HEK293 (cell line): ENCODE measurements around the gene VPS37C.

Source experiments
- CTCF ChIA-PET: fragments of 350-600 bp; formaldehyde crosslinking; extraction: SDS; loops from one replicate; lab custom pipeline; 2021; ENCODE audit warnings: antibody characterized with exemption; lab: Yijun Ruan, JAX
- POLR2A ChIA-PET: fragments of 300-600 bp; formaldehyde crosslinking; extraction: SDS; loops from one replicate; lab custom pipeline; 2020; ENCODE audit warnings: antibody characterized with exemption, inconsistent platforms; lab: Yijun Ruan, JAX
- H3K27ac ChIP-seq: fragments of 200-500 bp; sonication (Bioruptor generic); 2 replicates; pipeline ENCODE4 v1.5.1; 2014; ENCODE audit warnings: low read depth, low read length, control low read depth, inconsistent platforms; ENCODE audit errors: extremely low read depth
- H3K36me3 ChIP-seq, 2 experiments: fragments of 200-500 bp in 1 of 2; sonication (Bioruptor generic) in 1 of 2; 1 replicate in 1 of 2; 2 replicates in 1 of 2; pipeline ENCODE4 v1.5.1; 2014 to 2017; ENCODE audit warnings: inconsistent platforms in 2 of 2, low read length in 2 of 2; ENCODE audit not compliant: control insufficient read depth in 2 of 2, insufficient read depth in 1 of 2
- H3K4me1 ChIP-seq: fragments of 200-500 bp; sonication (Bioruptor generic); 2 replicates; pipeline ENCODE4 v1.5.1; 2014; ENCODE audit warnings: mild to moderate bottlenecking, low read length, inconsistent platforms; ENCODE audit not compliant: control insufficient read depth, insufficient read depth
- H3K4me3 ChIP-seq: 2 replicates; pipeline ENCODE4 v1.5.1; 2011; ENCODE audit warnings: low read depth, mild to moderate bottlenecking, control low read depth, low read length, moderate library complexity
- H3K9me3 ChIP-seq: fragments of 200-500 bp; sonication (Bioruptor generic); 2 replicates; pipeline ENCODE4 v1.5.1; 2014; ENCODE audit warnings: low read depth, low read length, inconsistent platforms; ENCODE audit not compliant: control insufficient read depth, insufficient read depth
- KLF8 ChIP-seq: fragments of 450-650 bp; formaldehyde crosslinking; IDR thresholded peaks from 2 replicates; pipeline ENCODE4 v1.5.1; 2016; ENCODE audit warnings: missing biosample characterization, missing genetic modification characterization
- ZBTB20 ChIP-seq: fragments of 450-650 bp; formaldehyde crosslinking; IDR thresholded peaks from 2 replicates; pipeline ENCODE4 v1.5.1; 2016; ENCODE audit warnings: missing biosample characterization, missing genetic modification characterization
- ZBTB21 ChIP-seq: fragments of 450-650 bp; formaldehyde crosslinking; IDR thresholded peaks from 2 replicates; pipeline ENCODE4 v1.5.1; 2017; ENCODE audit warnings: missing biosample characterization, missing genetic modification characterization
- ZBTB48 ChIP-seq: fragments of 450-650 bp; formaldehyde crosslinking; IDR thresholded peaks from 2 replicates; pipeline ENCODE4 v1.5.1; 2016; ENCODE audit warnings: missing biosample characterization, missing genetic modification characterization
- ZNF10 ChIP-seq: fragments of 450-650 bp; formaldehyde crosslinking; IDR thresholded peaks from 2 replicates; pipeline ENCODE4 v1.5.1; 2017; ENCODE audit warnings: missing biosample characterization, missing genetic modification characterization
- ZNF114 ChIP-seq: fragments of 450-650 bp; formaldehyde crosslinking; IDR thresholded peaks from 2 replicates; pipeline ENCODE4 v1.5.0; 2017; ENCODE audit warnings: missing biosample characterization, missing genetic modification characterization
- ZNF133 ChIP-seq: fragments of 450-650 bp; formaldehyde crosslinking; IDR thresholded peaks from 2 replicates; pipeline ENCODE4 v1.5.1; 2016; ENCODE audit warnings: missing biosample characterization, missing genetic modification characterization
- ZNF37A ChIP-seq: fragments of 450-650 bp; IDR thresholded peaks from 2 replicates; pipeline ENCODE4 v1.5.1; 2018; ENCODE audit warnings: missing biosample characterization, missing genetic modification characterization
- ZNF391 ChIP-seq: fragments of 450-650 bp; formaldehyde crosslinking; IDR thresholded peaks from 2 replicates; pipeline ENCODE4 v1.5.1; 2016; ENCODE audit warnings: low read depth, missing biosample characterization, missing genetic modification characterization, borderline replicate concordance
- ZNF571 ChIP-seq: fragments of 450-650 bp; formaldehyde crosslinking; IDR thresholded peaks from 2 replicates; pipeline ENCODE4 v1.5.0; 2017; ENCODE audit warnings: missing biosample characterization, missing genetic modification characterization
- ZNF670 ChIP-seq: fragments of 450-650 bp; formaldehyde crosslinking; IDR thresholded peaks from 2 replicates; pipeline ENCODE4 v1.5.1; 2016; ENCODE audit warnings: missing biosample characterization, missing genetic modification characterization, low read depth
- ZNF791 ChIP-seq: fragments of 450-650 bp; formaldehyde crosslinking; IDR thresholded peaks from 2 replicates; pipeline ENCODE4 v1.5.1; 2016; ENCODE audit warnings: missing biosample characterization, missing genetic modification characterization
- ZNF830 ChIP-seq: fragments of 450-650 bp; IDR thresholded peaks from 2 replicates; pipeline ENCODE4 v1.5.0; 2018; ENCODE audit warnings: missing biosample characterization, missing genetic modification characterization, low read depth, mild to moderate bottlenecking, moderate library complexity
- ZNF843 ChIP-seq: fragments of 450-650 bp; formaldehyde crosslinking; IDR thresholded peaks from 2 replicates; pipeline ENCODE4 v1.5.1; 2016; ENCODE audit warnings: missing biosample characterization, missing genetic modification characterization
- TF ChIP-seq, protein P1 (sequence below): fragments of 450-650 bp; formaldehyde crosslinking; IDR thresholded peaks from 2 replicates; pipeline ENCODE4 v1.5.1; 2016; ENCODE audit warnings: missing biosample characterization, missing genetic modification characterization
- TF ChIP-seq, protein P2 (sequence below): fragments of 450-650 bp; formaldehyde crosslinking; IDR thresholded peaks from 2 replicates; pipeline ENCODE4 v1.5.1; 2017; ENCODE audit warnings: missing biosample characterization, mild to moderate bottlenecking, missing genetic modification characterization, moderate library complexity
- TF ChIP-seq, protein P3 (sequence below): fragments of 450-650 bp; formaldehyde crosslinking; IDR thresholded peaks from 2 replicates; pipeline ENCODE4 v1.5.1; 2016; ENCODE audit warnings: missing biosample characterization, missing genetic modification characterization
- TF ChIP-seq, protein P4 (sequence below): fragments of 450-650 bp; formaldehyde crosslinking; IDR thresholded peaks from 2 replicates; pipeline ENCODE4 v1.5.1; 2016; ENCODE audit warnings: missing biosample characterization, missing genetic modification characterization
- TF ChIP-seq, protein P5 (sequence below): fragments of 450-650 bp; formaldehyde crosslinking; IDR thresholded peaks from 2 replicates; pipeline ENCODE4; 2016; ENCODE audit warnings: missing biosample characterization, missing genetic modification characterization

The VPS37C gene

DNA sequence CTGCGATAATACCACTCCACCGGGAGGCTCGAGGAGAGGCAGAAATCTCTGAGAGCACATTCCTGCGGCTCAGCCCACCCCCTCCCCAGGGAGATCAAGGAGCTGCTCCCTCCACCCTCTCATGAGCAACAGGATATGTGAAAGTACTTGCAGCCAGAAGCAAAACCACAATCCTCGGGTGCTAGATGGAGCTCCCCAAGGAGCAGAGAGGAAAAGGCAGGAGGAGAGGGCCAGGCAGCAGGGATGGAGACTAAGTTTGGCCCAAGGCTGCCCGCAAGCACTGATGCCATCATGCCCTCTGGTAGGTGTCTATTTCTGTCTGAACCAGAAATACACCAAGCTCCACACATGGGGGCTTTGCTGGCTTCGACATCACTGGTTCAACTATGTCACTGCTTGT, 22.3 kb downstream of the VPS37C start:
- no peak overlapping the region for H3K27ac ChIP-seq
- ChIA-PET POLR2A (interaction anchor here (0.6 kb wide), 1 partner anchor 11 kb away, joined by 4 read pairs; no protein-coding TSS in a partner anchor), CTCF (interaction anchor here (1.0 to 1.5 kb wide), 3 partner anchors 9 to 48 kb away, joined by 4 read pairs; no protein-coding TSS in a partner anchor)
- TF ChIP-seq, protein P1, sequence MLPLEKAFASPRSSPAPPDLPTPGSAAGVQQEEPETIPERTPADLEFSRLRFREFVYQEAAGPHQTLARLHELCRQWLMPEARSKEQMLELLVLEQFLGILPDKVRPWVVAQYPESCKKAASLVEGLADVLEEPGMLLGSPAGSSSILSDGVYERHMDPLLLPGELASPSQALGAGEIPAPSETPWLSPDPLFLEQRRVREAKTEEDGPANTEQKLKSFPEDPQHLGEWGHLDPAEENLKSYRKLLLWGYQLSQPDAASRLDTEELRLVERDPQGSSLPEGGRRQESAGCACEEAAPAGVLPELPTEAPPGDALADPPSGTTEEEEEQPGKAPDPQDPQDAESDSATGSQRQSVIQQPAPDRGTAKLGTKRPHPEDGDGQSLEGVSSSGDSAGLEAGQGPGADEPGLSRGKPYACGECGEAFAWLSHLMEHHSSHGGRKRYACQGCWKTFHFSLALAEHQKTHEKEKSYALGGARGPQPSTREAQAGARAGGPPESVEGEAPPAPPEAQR (tag by site-specific recombination), result no peak
- TF ChIP-seq, protein P2, sequence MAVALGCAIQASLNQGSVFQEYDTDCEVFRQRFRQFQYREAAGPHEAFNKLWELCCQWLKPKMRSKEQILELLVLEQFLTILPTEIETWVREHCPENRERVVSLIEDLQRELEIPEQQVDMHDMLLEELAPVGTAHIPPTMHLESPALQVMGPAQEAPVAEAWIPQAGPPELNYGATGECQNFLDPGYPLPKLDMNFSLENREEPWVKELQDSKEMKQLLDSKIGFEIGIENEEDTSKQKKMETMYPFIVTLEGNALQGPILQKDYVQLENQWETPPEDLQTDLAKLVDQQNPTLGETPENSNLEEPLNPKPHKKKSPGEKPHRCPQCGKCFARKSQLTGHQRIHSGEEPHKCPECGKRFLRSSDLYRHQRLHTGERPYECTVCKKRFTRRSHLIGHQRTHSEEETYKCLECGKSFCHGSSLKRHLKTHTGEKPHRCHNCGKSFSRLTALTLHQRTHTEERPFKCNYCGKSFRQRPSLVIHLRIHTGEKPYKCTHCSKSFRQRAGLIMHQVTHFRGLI (tag by site-specific recombination), result no peak
- TF ChIP-seq ZBTB48 (tag by site-specific recombination) (no peak), ZNF843 (no peak), ZNF571 (tag by site-specific recombination) (no peak), ZBTB20 (no peak), KLF8 (tag by site-specific recombination) (no peak), ZNF670 (tag by site-specific recombination) (no peak), ZNF391 (tag by site-specific recombination) (no peak), ZBTB21 (tag by site-specific recombination) (no peak), ZNF133 (no peak), ZNF37A (no peak), ZNF791 (tag by site-specific recombination) (no peak), ZNF10 (tag by site-specific recombination) (no peak), ZNF830 (tag by site-specific recombination) (no peak), ZNF114 (tag by site-specific recombination) (no peak)
- TF ChIP-seq, protein P3, sequence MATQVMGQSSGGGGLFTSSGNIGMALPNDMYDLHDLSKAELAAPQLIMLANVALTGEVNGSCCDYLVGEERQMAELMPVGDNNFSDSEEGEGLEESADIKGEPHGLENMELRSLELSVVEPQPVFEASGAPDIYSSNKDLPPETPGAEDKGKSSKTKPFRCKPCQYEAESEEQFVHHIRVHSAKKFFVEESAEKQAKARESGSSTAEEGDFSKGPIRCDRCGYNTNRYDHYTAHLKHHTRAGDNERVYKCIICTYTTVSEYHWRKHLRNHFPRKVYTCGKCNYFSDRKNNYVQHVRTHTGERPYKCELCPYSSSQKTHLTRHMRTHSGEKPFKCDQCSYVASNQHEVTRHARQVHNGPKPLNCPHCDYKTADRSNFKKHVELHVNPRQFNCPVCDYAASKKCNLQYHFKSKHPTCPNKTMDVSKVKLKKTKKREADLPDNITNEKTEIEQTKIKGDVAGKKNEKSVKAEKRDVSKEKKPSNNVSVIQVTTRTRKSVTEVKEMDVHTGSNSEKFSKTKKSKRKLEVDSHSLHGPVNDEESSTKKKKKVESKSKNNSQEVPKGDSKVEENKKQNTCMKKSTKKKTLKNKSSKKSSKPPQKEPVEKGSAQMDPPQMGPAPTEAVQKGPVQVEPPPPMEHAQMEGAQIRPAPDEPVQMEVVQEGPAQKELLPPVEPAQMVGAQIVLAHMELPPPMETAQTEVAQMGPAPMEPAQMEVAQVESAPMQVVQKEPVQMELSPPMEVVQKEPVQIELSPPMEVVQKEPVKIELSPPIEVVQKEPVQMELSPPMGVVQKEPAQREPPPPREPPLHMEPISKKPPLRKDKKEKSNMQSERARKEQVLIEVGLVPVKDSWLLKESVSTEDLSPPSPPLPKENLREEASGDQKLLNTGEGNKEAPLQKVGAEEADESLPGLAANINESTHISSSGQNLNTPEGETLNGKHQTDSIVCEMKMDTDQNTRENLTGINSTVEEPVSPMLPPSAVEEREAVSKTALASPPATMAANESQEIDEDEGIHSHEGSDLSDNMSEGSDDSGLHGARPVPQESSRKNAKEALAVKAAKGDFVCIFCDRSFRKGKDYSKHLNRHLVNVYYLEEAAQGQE (tag by site-specific recombination), result no peak
- TF ChIP-seq, protein P4, sequence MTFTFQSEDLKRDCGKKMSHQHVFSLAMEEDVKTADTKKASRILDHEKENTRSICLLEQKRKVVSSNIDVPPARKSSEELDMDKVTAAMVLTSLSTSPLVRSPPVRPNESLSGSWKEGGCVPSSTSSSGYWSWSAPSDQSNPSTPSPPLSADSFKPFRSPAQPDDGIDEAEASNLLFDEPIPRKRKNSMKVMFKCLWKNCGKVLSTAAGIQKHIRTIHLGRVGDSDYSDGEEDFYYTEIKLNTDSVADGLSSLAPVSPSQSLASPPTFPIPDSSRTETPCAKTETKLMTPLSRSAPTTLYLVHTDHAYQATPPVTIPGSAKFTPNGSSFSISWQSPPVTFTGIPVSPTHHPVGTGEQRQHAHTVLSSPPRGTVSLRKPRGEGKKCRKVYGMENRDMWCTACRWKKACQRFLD (tag by site-specific recombination), result no peak
- TF ChIP-seq, protein P5, sequence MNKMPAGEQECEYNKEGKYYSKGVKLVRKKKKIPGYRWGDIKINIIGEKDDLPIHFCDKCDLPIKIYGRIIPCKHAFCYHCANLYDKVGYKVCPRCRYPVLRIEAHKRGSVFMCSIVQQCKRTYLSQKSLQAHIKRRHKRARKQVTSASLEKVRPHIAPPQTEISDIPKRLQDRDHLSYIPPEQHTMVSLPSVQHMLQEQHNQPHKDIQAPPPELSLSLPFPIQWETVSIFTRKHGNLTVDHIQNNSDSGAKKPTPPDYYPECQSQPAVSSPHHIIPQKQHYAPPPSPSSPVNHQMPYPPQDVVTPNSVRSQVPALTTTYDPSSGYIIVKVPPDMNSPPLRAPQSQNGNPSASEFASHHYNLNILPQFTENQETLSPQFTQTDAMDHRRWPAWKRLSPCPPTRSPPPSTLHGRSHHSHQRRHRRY, result no peak
- TF ChIP-seq, all 188 proteins: peak for 0
- Histone ChIP-seq H3K4me1 (no peaks in the 10 kb centered on the region), H3K9me3 (no peaks in the 10 kb centered on the region), H3K4me3 (no peak overlapping the region), H3K36me3 (peaks cover 0 to 18% of the 10 kb centered on the region in 2 experiments; a peak in 1 of 3 replicates)
